Superior temporal gyrus (tissue), 1 donor: Measurements from ENCODE around the gene BABAM2.
"Not testable (repeated sequence)": the region's sequence is repeated elsewhere in the genome, so short reads cannot be mapped to it uniquely, and the experiment has no call there.

ENCODE experiments used
- DNase-seq: peaks from one replicate; pipeline ENCODE4 v3.0.0-alpha.2; 2016; ENCODE audit errors: extremely low spot score

Gene BABAM2

GRCh38 chr2:28240937-28241336 is 350.4 kb downstream of the BABAM2 start:
- DNase-seq, result no peak

GRCh38 chr2:28247290-28247689 is 356.8 kb downstream of the BABAM2 start:
- DNase-seq, result peak; percentile 46

- no peak for DNase-seq
Observed at GRCh38 chr2:28247734-28248133, 357.2 kb downstream of the BABAM2 start.

- DNase-seq, result no peak
Observed at GRCh38 chr2:28248511-28248910, 358.0 kb downstream of the BABAM2 start.

- no peak for DNase-seq
Observed at GRCh38 chr2:28250006-28250405, 359.5 kb downstream of the BABAM2 start.

GRCh38 chr2:28251337-28251736 is 360.8 kb downstream of the BABAM2 start:
- no peak for DNase-seq

- no peak for DNase-seq
Observed at GRCh38 chr2:28252311-28252710, 361.8 kb downstream of the BABAM2 start.

- DNase-seq, result no peak
Observed at GRCh38 chr2:28253543-28253942, 363.0 kb downstream of the BABAM2 start.

- not testable (repeated sequence) for DNase-seq
Observed at GRCh38 chr2:28255231-28255630, 364.7 kb downstream of the BABAM2 start.

- DNase-seq, result no peak
Observed at GRCh38 chr2:28257182-28257581, 366.7 kb downstream of the BABAM2 start.

GRCh38 chr2:28259226-28259625 is 368.7 kb downstream of the BABAM2 start:
- not testable (repeated sequence) for DNase-seq

GRCh38 chr2:28263690-28264089 is 373.2 kb downstream of the BABAM2 start:
- no peak for DNase-seq

GRCh38 chr2:28267282-28267681 is 376.8 kb downstream of the BABAM2 start:
- DNase-seq, result no peak

- no peak for DNase-seq
Observed at GRCh38 chr2:28268386-28268785, 377.9 kb downstream of the BABAM2 start.

- DNase-seq, result no peak
Observed at GRCh38 chr2:28269019-28269784, 378.7 kb downstream of the BABAM2 start.

GRCh38 chr2:28270456-28271152 is 380.1 kb downstream of the BABAM2 start:
- no peak for DNase-seq

GRCh38 chr2:28271231-28271918 is 380.8 kb downstream of the BABAM2 start:
- DNase-seq, result no peak

- no peak for DNase-seq
Observed at GRCh38 chr2:28271919-28272250, 381.4 kb downstream of the BABAM2 start.

- no peak for DNase-seq
Observed at GRCh38 chr2:28273751-28274150, 383.2 kb downstream of the BABAM2 start.

GRCh38 chr2:28274911-28275685 is 384.6 kb downstream of the BABAM2 start:
- no peak for DNase-seq

- peak; percentile 59 for DNase-seq
Observed at GRCh38 chr2:28276076-28276618, 385.6 kb downstream of the BABAM2 start.

- DNase-seq, result no peak
Observed at GRCh38 chr2:28276807-28277206, 386.3 kb downstream of the BABAM2 start.
